ENCODE measurements around the gene DLG2. TPM values are rescaled to one million over a fixed set of nuclear protein-coding genes. Genes with fewer than 3 reads are reported as not detected.
A peak's percentile ranks its signal among the peaks of the same experiment; 100 is the strongest.

Gene DLG2
- total RNA-seq, 1 donor from 2014 or later = 0.26 TPM

- no peak for FAIRE-seq
- TF ChIP-seq CTCF (IDR thresholded peaks at IDR 0.05; ENCODE audit: insufficient read depth, low read length, severe bottlenecking) = peak; percentile 79
- Histone ChIP-seq H3K27me3 (ENCODE audit: control insufficient read depth, insufficient read depth, low read length) (no peaks in the 10 kb centered on the region), H3K4me3 (ENCODE audit: low read depth, low read length) (no peak overlapping the region), H3K36me3 (ENCODE audit: control insufficient read depth, insufficient read depth, low read length) (no peaks in the 10 kb centered on the region)
- DNase-seq (ENCODE audit: low read depth) = peak; percentile 39
Measured at GRCh38 chr11:83836883-83837654, 1790.1 kb downstream of the DLG2 start.

- no peak for DNase-seq (ENCODE audit: low read depth)
- Histone ChIP-seq H3K36me3 (ENCODE audit: control insufficient read depth, insufficient read depth, low read length) (no peaks in the 10 kb centered on the region), H3K27me3 (ENCODE audit: control insufficient read depth, insufficient read depth, low read length) (no peaks in the 10 kb centered on the region), H3K4me3 (ENCODE audit: low read depth, low read length) (no peak overlapping the region)
- no peak for FAIRE-seq
- no peak for TF ChIP-seq CTCF (IDR thresholded peaks at IDR 0.05; ENCODE audit: insufficient read depth, low read length, severe bottlenecking)
Measured at GRCh38 chr11:83836065-83836464, 1791.1 kb downstream of the DLG2 start.

- FAIRE-seq = peak; percentile 18
- no peak for TF ChIP-seq CTCF (IDR thresholded peaks at IDR 0.05; ENCODE audit: insufficient read depth, low read length, severe bottlenecking)
Measured at GRCh38 chr11:83835423-83835822, 1791.7 kb downstream of the DLG2 start.

GRCh38 chr11:83831929-83832328, 1795.2 kb downstream of the DLG2 start:
- H3K36me3 ChIP-seq (ENCODE audit: control insufficient read depth, insufficient read depth, low read length) = no peaks in the 10 kb centered on the region
- H3K4me3 ChIP-seq (ENCODE audit: low read depth, low read length) = no peak overlapping the region
- DNase-seq (ENCODE audit: low read depth) = no peak
- H3K27me3 ChIP-seq (ENCODE audit: control insufficient read depth, insufficient read depth, low read length) = no peaks in the 10 kb centered on the region
- TF ChIP-seq CTCF (IDR thresholded peaks at IDR 0.05; ENCODE audit: insufficient read depth, low read length, severe bottlenecking) = no peak
- FAIRE-seq = no peak

More at GRCh38 chr11:83835423-83835822, 1791.7 kb downstream of the DLG2 start:
- DNase-seq (ENCODE audit: low read depth) = no peak
- Histone ChIP-seq H3K27me3 (ENCODE audit: control insufficient read depth, insufficient read depth, low read length) (no peaks in the 10 kb centered on the region), H3K36me3 (ENCODE audit: control insufficient read depth, insufficient read depth, low read length) (no peaks in the 10 kb centered on the region), H3K4me3 (ENCODE audit: low read depth, low read length) (no peak overlapping the region)

- Histone ChIP-seq H3K27me3 (ENCODE audit: control insufficient read depth, insufficient read depth, low read length) (no peaks in the 10 kb centered on the region), H3K4me3 (ENCODE audit: low read depth, low read length) (no peak overlapping the region), H3K36me3 (ENCODE audit: control insufficient read depth, insufficient read depth, low read length) (no peaks in the 10 kb centered on the region)
- DNase-seq (ENCODE audit: low read depth) = peak; percentile 42
- no peak for FAIRE-seq
- TF ChIP-seq CTCF (IDR thresholded peaks at IDR 0.05; ENCODE audit: insufficient read depth, low read length, severe bottlenecking) = peak; percentile 43
Measured at GRCh38 chr11:83827940-83828554, 1799.1 kb downstream of the DLG2 start.

Data from bronchial epithelial cell (primary cell).